ENCODE data around the gene ARHGEF28. TPM values are rescaled to one million over a fixed set of nuclear protein-coding genes. Genes with fewer than 3 reads are reported as not detected.

The ARHGEF28 gene
- total and polyA plus RNA-seq, 9 of the 15 experiments (the other 6 are each of a cell fraction or from before 2014, with no cell fraction given): 0.27 TPM; not detected in 8

DNA sequence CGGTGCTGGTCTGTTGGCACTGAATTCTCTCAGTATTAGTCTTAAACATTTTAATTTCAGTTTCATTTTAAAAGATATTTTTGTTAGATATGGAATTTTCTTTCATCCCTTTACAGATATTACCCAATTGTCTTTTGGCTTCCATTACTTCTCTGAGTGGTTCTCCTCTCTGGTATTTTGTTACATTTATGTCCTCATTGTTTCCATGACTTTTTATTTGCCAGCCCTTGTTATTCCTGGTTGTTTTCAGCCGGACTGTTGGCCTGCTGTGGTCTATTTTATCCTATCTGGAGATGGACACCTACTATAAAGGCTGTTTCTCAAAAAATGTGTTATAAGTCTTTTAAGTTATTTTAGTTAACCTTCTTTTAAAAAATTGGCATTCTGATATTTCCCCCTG is 117.2 kb downstream of the ARHGEF28 start:
- WGBS (ENCODE audit: insufficient coverage, low coverage, missing lambda C conversion rate): 0% methylated on average over 2 of the region's 2 CpGs
- Histone ChIP-seq H3K79me2 (ENCODE audit: control insufficient read depth, insufficient read depth, low read length) (no peaks in the 10 kb centered on the region), H3K4me2 (ENCODE audit: insufficient read depth, low read length) (no peak overlapping the region)

More for the DNA sequence above, 117.2 kb downstream of the ARHGEF28 start:
- Histone ChIP-seq H3K36me3 (ENCODE audit: control insufficient read depth, insufficient read depth, low read length) (no peaks in the 10 kb centered on the region), H3K9ac (ENCODE audit: insufficient read depth in 1 of 2, low read depth in 2 of 2, low read length in 2 of 2) (no peak overlapping the region), H2AFZ (ENCODE audit: low read depth, low read length) (no peak overlapping the region), H3K4me3 (no peak overlapping the region), H3K4me1 (replicated peaks in 1 of 2; ENCODE audit: control insufficient read depth in 2 of 2, insufficient read depth in 2 of 2, low read length in 2 of 2) (no peaks in the 10 kb centered on the region), H4K20me1 (replicated peaks; ENCODE audit: control insufficient read depth, insufficient read depth, low read length) (no peaks in the 10 kb centered on the region), H3K27ac (ENCODE audit: extremely low read depth, low read depth, low read length) (no peak overlapping the region), H3K9me1 (ENCODE audit: control insufficient read depth, insufficient read depth, low read length) (no peaks in the 10 kb centered on the region), H3K9me3 (replicated peaks; ENCODE audit: control insufficient read depth, insufficient read depth, low read depth, low read length) (no peaks in the 10 kb centered on the region), H3K27me3 (ENCODE audit: control insufficient read depth in 2 of 2, insufficient read depth in 2 of 2, low read length in 2 of 2) (peaks cover 2 to 6% of the 10 kb centered on the region in 2 experiments; a peak in 1 of 5 replicates)
- DNase-seq (ENCODE audit: extremely low read depth in 1 of 4, low spot score in 3 of 4) (no peak), FAIRE-seq (no peak), ATAC-seq (no peak)
- intact Hi-C loops (cut with micrococcal nuclease) (no loop called here), in situ Hi-C loops (cut with MboI) (no loop called here)
- ChIA-PET CTCF (ENCODE audit: low intra/inter-chr PET ratio) (no interaction called here), POLR2A (no interaction called here)
- TF ChIP-seq NELFE (IDR thresholded peaks at IDR 0.05; ENCODE audit: insufficient read depth, insufficient read length) (no peak), EP300 (IDR thresholded peaks at IDR 0.05; ENCODE audit: low read length) (no peak), TGIF2 (CRISPR knock-in tag; IDR thresholded peaks at IDR 0.05) (no peak), TEAD1 (CRISPR knock-in tag; IDR thresholded peaks at IDR 0.05) (no peak), MTF1 (CRISPR knock-in tag; IDR thresholded peaks at IDR 0.05; ENCODE audit: borderline replicate concordance) (no peak), OTX1 (CRISPR knock-in tag; IDR thresholded peaks at IDR 0.05) (no peak), PPARD (CRISPR knock-in tag; IDR thresholded peaks at IDR 0.05) (no peak), NFE2L1 (tag; IDR thresholded peaks at IDR 0.05; ENCODE audit: borderline replicate concordance, low read depth) (no peak), HDAC2 (IDR thresholded peaks at IDR 0.05) (no peak), IFI16 (CRISPR knock-in tag; IDR thresholded peaks at IDR 0.05) (no peak), ZNF184 (CRISPR knock-in tag; IDR thresholded peaks at IDR 0.05) (no peak), RNF2 (IDR thresholded peaks at IDR 0.05) (no peak), TBP (optimal IDR thresholded peaks at IDR 0.05; ENCODE audit: low read depth, low read length) (no peak), BRD4 (IDR thresholded peaks at IDR 0.05) (no peak), ZNF408 (CRISPR knock-in tag; IDR thresholded peaks at IDR 0.05; ENCODE audit: low read depth) (no peak)
- TF ChIP-seq, protein P1, sequence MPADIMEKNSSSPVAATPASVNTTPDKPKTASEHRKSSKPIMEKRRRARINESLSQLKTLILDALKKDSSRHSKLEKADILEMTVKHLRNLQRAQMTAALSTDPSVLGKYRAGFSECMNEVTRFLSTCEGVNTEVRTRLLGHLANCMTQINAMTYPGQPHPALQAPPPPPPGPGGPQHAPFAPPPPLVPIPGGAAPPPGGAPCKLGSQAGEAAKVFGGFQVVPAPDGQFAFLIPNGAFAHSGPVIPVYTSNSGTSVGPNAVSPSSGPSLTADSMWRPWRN (IDR thresholded peaks at IDR 0.05; ENCODE audit: low read depth): no peak
- TF ChIP-seq, protein P2, sequence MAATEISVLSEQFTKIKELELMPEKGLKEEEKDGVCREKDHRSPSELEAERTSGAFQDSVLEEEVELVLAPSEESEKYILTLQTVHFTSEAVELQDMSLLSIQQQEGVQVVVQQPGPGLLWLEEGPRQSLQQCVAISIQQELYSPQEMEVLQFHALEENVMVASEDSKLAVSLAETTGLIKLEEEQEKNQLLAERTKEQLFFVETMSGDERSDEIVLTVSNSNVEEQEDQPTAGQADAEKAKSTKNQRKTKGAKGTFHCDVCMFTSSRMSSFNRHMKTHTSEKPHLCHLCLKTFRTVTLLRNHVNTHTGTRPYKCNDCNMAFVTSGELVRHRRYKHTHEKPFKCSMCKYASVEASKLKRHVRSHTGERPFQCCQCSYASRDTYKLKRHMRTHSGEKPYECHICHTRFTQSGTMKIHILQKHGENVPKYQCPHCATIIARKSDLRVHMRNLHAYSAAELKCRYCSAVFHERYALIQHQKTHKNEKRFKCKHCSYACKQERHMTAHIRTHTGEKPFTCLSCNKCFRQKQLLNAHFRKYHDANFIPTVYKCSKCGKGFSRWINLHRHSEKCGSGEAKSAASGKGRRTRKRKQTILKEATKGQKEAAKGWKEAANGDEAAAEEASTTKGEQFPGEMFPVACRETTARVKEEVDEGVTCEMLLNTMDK (IDR thresholded peaks at IDR 0.05; ENCODE audit: borderline replicate concordance, insufficient read depth, low read depth, low read length, poor library complexity, severe bottlenecking): no peak
- no TSS peak for BruUV-seq (replicated peaks)
